GM19395 (cell line): ENCODE data around the gene NPSR1.
A peak's percentile ranks its signal among the peaks of the same experiment; 100 is the strongest.
"Not testable (repeated sequence)": the region's sequence is repeated elsewhere in the genome, so short reads cannot be mapped to it uniquely, and the experiment has no call there.

Source experiments
- ATAC-seq: cut with Tn5 transposase; IDR thresholded peaks from one replicate; pipeline ENCODE4 v1.9.1; 2021; ENCODE audit warnings: mild to moderate bottlenecking, moderate library complexity; ENCODE audit not compliant: unreplicated experiment

The NPSR1 gene, protein sequence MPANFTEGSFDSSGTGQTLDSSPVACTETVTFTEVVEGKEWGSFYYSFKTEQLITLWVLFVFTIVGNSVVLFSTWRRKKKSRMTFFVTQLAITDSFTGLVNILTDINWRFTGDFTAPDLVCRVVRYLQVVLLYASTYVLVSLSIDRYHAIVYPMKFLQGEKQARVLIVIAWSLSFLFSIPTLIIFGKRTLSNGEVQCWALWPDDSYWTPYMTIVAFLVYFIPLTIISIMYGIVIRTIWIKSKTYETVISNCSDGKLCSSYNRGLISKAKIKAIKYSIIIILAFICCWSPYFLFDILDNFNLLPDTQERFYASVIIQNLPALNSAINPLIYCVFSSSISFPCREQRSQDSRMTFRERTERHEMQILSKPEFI

GRCh38 chr7:34657632-34658268, at the start of gene NPSR1:
NPSR1 (plus strand) TSS chr7:34658218; CDS start chr7:34658413, 195 bp downstream.
- ATAC-seq = no peak

DNA sequence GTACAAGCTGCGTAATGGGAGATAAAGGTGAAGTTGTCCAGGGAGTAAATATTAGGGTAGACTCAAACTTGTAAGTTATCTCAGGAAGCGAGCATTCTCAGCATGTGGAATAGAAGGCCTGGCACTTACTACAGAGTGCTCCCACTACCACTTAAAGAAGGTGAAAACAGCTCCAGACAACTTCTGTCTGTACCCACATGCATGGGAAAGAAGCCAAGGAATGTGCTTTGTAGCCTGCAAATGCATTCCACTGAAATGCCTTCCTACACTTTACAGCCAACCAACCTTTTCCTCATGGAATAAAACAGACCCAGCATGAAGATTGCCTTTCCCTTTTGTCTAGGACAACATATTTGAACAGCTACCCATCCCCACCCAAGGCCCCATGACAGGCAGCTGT, 45.4 kb upstream of the NPSR1 start:
- ATAC-seq = no peak

DNA sequence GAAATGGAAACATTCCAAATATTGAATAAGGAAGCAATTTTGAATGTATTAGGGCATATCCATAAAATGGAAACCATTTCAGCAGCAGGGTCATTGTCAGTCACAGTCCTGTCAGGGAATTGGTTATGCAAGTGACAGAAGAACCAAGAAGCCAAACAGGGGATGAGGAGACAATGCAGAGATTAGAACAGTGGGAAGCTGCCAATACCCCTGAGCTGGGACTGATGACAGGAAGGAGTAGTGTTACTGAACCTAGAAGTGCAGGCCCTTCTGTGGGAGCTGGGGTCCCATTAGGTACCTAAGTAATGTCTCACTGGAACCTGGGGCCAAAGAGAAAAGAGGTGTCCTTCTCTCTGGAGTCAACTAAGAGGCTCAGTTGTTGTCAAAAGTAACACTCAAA, 37.6 kb upstream of the NPSR1 start:
- ATAC-seq = no peak

DNA sequence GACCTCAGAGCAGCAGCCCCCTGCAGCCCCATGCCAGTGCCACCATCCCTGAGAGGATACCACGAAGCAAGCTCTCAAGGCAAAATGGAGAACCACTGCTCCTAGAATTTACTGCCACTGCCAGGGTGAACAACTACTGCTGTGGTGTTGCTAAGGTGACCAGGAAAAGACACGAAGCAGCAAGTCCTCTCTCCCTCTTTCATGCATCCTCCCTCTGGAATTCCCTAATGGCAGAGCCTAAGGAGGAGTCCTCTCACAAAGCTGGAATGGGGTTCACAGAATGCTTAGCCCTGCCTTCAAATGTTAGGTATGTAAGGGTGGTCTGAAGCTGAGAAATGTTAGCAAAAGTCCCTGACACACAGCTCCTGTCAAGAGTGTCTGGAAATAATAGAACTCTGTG, 35.8 kb upstream of the NPSR1 start:
- no peak for ATAC-seq

GRCh38 chr7:34622771-34623250, 35.2 kb upstream of the NPSR1 start:
- no peak for ATAC-seq

GRCh38 chr7:34628618-34629017, 29.4 kb upstream of the NPSR1 start:
- ATAC-seq = not testable (repeated sequence)

DNA sequence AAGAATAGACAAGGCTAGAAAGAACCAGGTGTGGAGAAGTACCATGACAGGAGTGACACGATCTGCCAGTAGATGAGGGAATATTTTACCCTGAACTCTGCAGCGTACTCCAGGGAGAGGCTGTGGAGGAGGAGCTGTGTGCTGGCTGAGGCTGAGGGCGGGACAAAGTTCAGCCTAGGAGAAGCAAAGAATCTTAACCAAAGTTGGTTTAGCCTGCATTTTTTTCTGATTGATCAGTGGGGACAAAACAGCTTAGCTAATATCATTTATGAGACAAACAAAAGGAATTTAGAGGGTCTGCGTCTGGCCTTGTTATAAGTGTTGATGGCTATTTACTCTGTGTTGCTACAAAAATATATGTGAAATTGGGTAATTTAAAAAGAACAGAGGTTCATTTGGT, 5.2 kb upstream of the NPSR1 start:
- ATAC-seq = no peak

DNA sequence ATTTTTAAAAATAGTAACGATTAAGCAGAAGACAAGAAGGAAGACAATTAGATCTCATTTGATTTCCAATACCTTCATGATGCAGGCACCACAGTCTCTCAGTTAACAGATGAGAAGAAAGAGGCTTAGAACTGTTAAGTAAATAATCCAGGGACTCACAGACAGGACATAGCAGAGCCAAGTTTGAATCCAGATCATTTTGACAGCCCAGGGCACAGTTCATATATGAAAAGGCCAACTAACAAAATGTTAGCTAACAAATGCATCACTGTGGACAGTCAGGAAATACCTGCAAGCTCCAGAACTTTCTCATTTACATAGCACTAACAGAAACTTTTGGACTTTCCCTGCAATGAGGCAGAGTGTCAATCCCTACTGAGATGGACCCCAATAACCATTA, 4.2 kb upstream of the NPSR1 start:
- ATAC-seq = no peak

DNA sequence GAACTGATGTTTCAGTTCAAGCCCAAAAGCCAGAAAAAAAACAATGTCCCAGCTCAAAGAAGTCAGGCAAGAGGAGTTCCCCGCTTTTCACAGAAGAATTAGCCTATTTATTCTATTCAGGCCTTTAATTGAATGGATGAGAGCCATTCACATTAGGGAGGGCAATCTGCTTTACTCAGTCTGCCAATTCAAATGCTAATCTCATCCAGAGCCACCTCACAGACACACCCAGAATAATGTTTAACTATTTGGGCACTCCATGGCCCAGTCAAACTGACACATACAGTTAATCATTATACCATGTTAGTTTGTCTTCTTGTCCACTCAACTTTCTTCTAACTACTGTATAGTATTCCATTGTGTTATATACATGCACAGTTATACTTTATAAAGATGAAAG, 2.6 kb upstream of the NPSR1 start:
- ATAC-seq = no peak

DNA sequence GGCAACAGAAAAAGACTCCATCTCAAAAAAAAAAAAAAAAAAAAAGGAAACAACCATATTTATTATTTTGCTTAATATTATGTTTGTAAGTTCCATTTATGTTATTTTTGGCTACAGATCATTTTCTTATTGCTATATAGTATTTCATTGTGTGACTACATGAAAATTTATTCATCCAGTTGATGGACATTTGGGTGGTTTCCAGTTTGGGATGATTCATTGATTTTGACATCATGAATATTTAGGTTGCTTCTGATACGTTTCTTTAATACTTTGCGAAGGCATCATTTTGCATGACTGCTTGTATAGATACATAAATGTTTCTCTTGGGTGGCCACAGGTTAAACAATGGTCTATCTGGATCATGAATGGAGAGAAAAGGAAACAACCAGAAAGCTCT, 2.0 kb upstream of the NPSR1 start:
- ATAC-seq = no peak

DNA sequence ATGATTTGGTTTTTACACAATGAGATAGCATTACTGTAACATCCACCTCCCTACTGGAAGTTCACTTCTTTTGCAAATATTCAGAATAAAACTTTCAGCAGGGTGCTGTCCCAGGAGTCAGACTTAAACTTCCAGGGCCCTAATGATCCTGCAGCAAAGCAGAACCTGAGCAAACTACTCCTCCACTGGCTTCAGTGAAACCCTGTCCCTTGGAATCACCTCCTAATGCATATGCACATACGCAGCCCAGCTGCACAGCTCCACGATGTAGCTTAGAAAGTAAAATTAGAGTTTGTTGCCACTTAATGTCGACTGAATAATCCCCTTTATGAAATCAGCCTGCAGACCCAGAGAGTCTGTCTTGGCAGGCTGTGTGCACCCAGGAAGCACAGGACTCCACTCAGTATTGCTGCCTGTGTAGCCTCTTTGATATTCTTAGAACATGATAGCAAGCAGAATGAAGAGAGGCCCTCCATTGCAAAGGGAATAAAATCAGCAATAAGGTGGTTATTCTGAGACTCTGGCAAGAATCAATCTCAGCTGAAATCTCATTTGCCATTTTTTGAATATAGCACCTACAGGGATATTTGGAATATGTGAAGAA, 1.6 kb downstream of the NPSR1 start:
- no peak for ATAC-seq

DNA sequence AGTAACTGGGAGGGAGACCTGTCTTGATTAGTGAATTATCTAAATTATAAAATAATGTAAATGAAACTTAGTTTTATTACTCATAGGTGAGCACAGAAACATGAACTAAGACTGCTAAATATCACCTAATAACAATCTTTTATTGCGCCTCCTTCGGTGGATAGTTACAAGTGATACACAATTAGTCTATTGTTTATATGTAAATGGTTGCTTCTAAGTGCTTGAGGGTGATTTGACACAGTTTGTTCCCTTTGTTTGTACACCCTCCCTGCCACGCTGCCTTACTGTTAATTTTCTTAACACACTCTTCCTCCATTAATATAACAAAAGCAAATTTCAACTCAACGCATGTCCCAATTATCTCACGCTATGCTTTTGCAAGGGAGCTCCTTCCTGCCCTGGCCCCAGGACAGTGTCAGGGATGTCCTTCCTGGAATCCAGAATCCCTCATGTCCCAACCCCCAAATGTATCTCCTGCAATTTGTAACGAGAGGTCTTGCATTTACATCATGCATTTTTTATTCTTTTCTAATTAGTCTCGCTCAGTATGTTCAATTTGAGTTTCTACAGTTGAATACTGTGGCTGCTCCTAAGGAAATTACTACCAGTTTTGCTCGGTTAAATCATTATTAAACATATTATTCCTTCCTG, 4.2 kb downstream of the NPSR1 start:
- no peak for ATAC-seq

DNA sequence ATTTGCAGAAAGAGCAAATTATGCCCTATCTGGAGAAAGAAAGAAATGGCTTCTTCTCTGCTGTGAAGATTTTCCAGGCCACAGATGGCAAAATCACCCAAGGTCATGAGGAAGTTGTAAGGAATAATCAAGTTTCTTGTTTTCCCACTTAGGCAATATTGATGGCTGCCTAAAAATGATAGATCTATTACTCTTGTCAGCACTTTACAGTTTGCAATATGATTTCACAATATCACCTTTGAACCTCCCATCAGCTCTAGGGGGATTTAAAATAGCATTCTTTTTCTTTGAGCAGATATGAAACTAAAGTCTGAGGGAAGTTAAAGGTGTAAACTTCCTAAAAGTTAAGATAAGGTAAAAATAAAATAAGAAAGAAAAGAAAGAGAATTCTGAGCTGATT, 6.7 kb downstream of the NPSR1 start:
- no peak for ATAC-seq

DNA sequence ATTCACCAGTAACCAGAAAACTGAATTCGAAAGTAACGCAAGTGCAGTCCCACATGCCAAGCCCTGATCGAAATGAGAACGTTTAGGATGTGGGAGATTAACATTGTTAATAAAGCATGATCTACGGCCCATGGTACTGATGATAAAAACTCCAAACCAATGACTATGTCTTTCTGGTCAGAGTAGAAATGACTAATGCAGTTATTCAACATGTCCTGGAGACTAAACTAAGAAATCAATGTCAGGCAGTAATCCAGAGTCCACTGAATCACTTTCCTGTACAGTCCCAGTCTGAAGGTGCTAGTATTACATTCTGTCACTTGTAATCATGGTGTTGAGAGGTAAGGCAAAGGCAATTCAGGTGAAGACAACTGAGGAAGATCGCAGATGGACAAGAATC, 14.4 kb downstream of the NPSR1 start:
- ATAC-seq = no peak

DNA sequence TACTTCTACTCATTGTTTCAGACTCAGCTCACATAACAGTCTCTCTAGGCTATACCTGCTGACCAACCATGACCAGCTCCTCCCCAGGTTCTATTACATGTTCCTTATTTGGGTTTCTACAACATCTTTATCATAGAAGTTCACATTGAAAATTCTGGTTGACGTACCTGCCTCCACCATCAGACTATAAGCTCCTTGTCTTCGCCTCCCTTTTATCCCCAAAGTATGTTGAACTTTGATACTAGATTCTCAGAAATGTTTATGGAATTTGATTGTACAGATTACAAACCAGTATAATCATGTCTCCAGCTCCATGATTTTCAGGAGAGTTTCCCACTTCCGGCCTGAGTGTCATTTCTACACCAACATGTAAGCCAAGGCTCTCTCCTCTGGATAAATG, 15.0 kb downstream of the NPSR1 start:
- no peak for ATAC-seq

DNA sequence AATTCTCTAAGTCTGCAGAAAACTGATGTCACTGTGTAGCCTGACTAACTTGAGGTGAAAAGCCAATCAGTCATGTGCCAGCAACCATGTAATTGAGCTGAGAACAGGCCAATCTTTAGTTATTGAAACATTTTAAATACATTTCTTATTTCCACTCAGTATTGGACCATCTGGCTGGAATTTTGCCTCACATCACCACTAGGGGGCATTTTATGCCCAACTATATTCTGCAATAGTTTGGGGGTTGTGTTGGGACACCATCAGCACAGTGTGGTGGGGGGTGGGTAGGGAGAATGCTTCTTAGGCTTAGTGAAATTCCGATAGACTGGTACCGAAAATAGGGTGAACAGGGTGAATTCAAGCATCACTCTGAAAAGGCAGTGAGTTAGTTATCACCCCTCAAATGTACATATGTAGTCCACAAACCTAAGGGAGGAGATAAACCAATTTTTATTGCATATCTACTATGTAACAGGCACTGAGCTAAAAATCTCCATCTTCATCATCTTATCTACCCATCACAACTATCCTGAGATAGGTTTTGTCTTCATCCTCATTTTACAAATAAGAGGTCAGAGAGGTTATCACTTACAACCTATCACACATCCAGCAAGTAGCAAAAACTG, 17.8 kb downstream of the NPSR1 start:
- ATAC-seq = peak; percentile 88

DNA sequence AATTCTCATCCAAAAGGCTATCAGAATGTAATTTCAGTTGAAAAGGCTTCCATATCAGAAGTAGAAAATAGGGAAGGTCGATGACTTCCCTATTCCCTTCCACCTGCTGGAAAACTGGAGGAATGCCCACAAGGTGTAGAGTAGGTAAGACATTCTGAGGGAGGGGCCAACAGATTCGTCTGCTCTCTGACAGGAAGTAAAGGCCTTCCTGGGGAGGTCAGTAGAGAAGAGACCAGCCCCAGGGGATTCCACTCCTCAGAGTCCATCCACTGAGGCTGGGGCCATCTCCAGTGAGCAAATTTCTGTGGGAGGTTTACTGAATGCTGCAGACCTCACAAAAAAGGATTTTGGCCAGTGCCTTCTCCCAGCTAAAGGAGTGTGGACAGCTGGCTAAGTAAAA, 19.5 kb downstream of the NPSR1 start:
- no peak for ATAC-seq

- no peak for ATAC-seq
These were observed 29.5 kb downstream of the NPSR1 start for GRCh38 chr7:34687529-34687928.

- no peak for ATAC-seq
These were observed 38.4 kb downstream of the NPSR1 start for GRCh38 chr7:34696415-34696814.

GRCh38 chr7:34709771-34710170, 51.8 kb downstream of the NPSR1 start:
- no peak for ATAC-seq

GRCh38 chr7:34718867-34719266, 60.8 kb downstream of the NPSR1 start:
- peak; percentile 76 for ATAC-seq
